Endothelial cell of umbilical vein (primary cell): ENCODE measurements around the gene CCNL2. TPM values are rescaled to one million over a fixed set of nuclear protein-coding genes. Genes with fewer than 3 reads are reported as not detected.

Source experiments
- BruUV-seq: library from RNA; stranded (reverse); fragments of 400-500 nt; replicated peaks from 2 replicates; lab custom pipeline; 2021; lab: Mats Ljungman, UMichigan
- CTCF ChIA-PET: fragments of 300-600, 350-600 bp; sonication (Branson Sonifier 250); formaldehyde crosslinking; loops from one replicate; lab custom pipeline; 2021; ENCODE audit warnings: antibody characterized with exemption, inconsistent platforms; lab: Charles Lee
- POLR2A ChIA-PET: fragments of 300-600, 350-600 bp; sonication (Branson Sonifier 250); formaldehyde crosslinking; loops from one replicate; lab custom pipeline; 2021; ENCODE audit warnings: antibody characterized with exemption, inconsistent platforms; lab: Charles Lee
- DNase-seq: peaks from one replicate; pipeline ENCODE4 v3.0.0-alpha.2; 2011; ENCODE audit warnings: low read depth, low spot score
- FAIRE-seq: peaks from 2 replicates; lab custom pipeline; 2011; peaks lifted over from hg19 to GRCh38; lab: Jason Lieb, UNC
- H2AFZ ChIP-seq: 2 replicates; pipeline ENCODE4 v1.6.0; 2012; ENCODE audit warnings: low read depth, low read length, control low read depth, inconsistent platforms
- H3K27ac ChIP-seq: 2 replicates; pipeline ENCODE4 v1.5.1; 2011; ENCODE audit warnings: low read depth, mild to moderate bottlenecking, control low read depth, low read length, moderate library complexity; ENCODE audit not compliant: insufficient read depth
- H3K27me3 ChIP-seq, 2 experiments: 2 replicates each; pipeline versions ENCODE4 v1.6.0 to v1.6.1; 2011; ENCODE audit warnings: low read length in 2 of 2, mixed read lengths in 1 of 2; ENCODE audit not compliant: control insufficient read depth in 2 of 2, insufficient read depth in 2 of 2
- H3K36me3 ChIP-seq, 2 experiments: 2 replicates in 1 of 2; 3 replicates in 1 of 2; pipeline ENCODE4 v1.5.1; 2011; ENCODE audit warnings: low read length in 2 of 2, mild to moderate bottlenecking in 1 of 2, moderate library complexity in 1 of 2; ENCODE audit not compliant: control insufficient read depth in 2 of 2, insufficient read depth in 2 of 2; ENCODE audit errors: extremely low read depth in 1 of 2
- H3K4me1 ChIP-seq: 3 replicates; pipeline ENCODE4 v1.5.1; 2011; ENCODE audit warnings: mild to moderate bottlenecking, low read length; ENCODE audit not compliant: control insufficient read depth, insufficient read depth; ENCODE audit errors: extremely low read depth
- H3K4me2 ChIP-seq: 2 replicates; pipeline ENCODE4 v1.6.1; 2011; ENCODE audit warnings: low read length, control low read depth, mixed read lengths; ENCODE audit not compliant: insufficient read depth
- H3K4me3 ChIP-seq, 3 experiments: fragments of 200-600 bp in 1 of 3; sonication (generic), shearing (Covaris generic) in 1 of 3; replicated peaks in 1 of 3; 2 replicates each; pipeline ENCODE4 v1.5.1; 2011 to 2016; ENCODE audit warnings: control low read depth in 3 of 3, low read length in 3 of 3, mild to moderate bottlenecking in 2 of 3, inconsistent platforms in 1 of 3, low read depth in 1 of 3, moderate library complexity in 1 of 3; ENCODE audit not compliant: insufficient read depth in 1 of 3
- H3K79me2 ChIP-seq: 2 replicates; pipeline ENCODE4 v1.6.0; 2012; ENCODE audit warnings: low read length, inconsistent platforms; ENCODE audit not compliant: control insufficient read depth, insufficient read depth
- H3K9ac ChIP-seq: replicated peaks from 2 replicates; pipeline ENCODE3; 2011; ENCODE audit warnings: low read length, control low read depth; ENCODE audit not compliant: insufficient read depth; ENCODE audit errors: extremely low read depth
- H3K9me1 ChIP-seq: replicated peaks from 3 replicates; pipeline ENCODE4 v1.6.0; 2011; ENCODE audit warnings: mild to moderate bottlenecking, low read length; ENCODE audit not compliant: control insufficient read depth, insufficient read depth; ENCODE audit errors: extremely low read depth
- H3K9me3 ChIP-seq: replicated peaks from 2 replicates; pipeline ENCODE4 v1.5.1; 2012; ENCODE audit warnings: low read length, inconsistent platforms; ENCODE audit not compliant: control insufficient read depth, insufficient read depth
- H4K20me1 ChIP-seq: replicated peaks from 2 replicates; pipeline ENCODE3; 2011; ENCODE audit warnings: mild to moderate bottlenecking, low read length; ENCODE audit not compliant: control insufficient read depth, insufficient read depth; ENCODE audit errors: extremely low read depth
- EZH2 ChIP-seq: IDR thresholded peaks from 2 replicates; pipeline ENCODE4 v1.6.1; 2012; ENCODE audit warnings: borderline replicate concordance, low read depth, mild to moderate bottlenecking, moderate library complexity, low read length, inconsistent platforms; ENCODE audit not compliant: severe bottlenecking
- FOS ChIP-seq: IDR thresholded peaks from 2 replicates; pipeline ENCODE4 v1.6.1; 2011; ENCODE audit warnings: mild to moderate bottlenecking, low read length, moderate library complexity, borderline replicate concordance; ENCODE audit not compliant: insufficient read depth
- GATA2 ChIP-seq: IDR thresholded peaks from 2 replicates; pipeline ENCODE4 v1.7.0; 2011; ENCODE audit warnings: low read depth, mild to moderate bottlenecking, moderate library complexity, mixed read lengths, low read length; ENCODE audit not compliant: insufficient read length, insufficient read depth
- JUN ChIP-seq: IDR thresholded peaks from 2 replicates; pipeline ENCODE4 v1.6.1; 2011; ENCODE audit warnings: borderline replicate concordance, low read depth; ENCODE audit not compliant: insufficient read length, insufficient read depth
- MYC ChIP-seq: IDR thresholded peaks from one replicate; pipeline ENCODE4 v1.6.1; 2011; ENCODE audit warnings: mild to moderate bottlenecking, low read depth, low read length
- POLR2A ChIP-seq: IDR thresholded peaks from 2 replicates; pipeline ENCODE4 v1.6.1; 2012; ENCODE audit warnings: low read depth, mild to moderate bottlenecking, control low read depth, low read length
- POLR2AphosphoS5 ChIP-seq: IDR thresholded peaks from 2 replicates; pipeline ENCODE4 v1.6.1; 2012; ENCODE audit warnings: low read depth, mild to moderate bottlenecking, control low read depth, low read length, moderate library complexity; ENCODE audit not compliant: insufficient read depth
- dilution Hi-C: fragments of 300-500 bp; cut with MboI; formaldehyde crosslinking; loops from one replicate; pipeline ENCODE4 v1.15.0; 2019; ENCODE audit warnings: low sequenced_read_pairs; ENCODE audit not compliant: extremely low pct_ligation_motif_present
- intact Hi-C: fragments of 100-400 bp; cut with micrococcal nuclease; formaldehyde crosslinking; loops from one replicate; pipeline ENCODE4 v1.10.0; 2022
- polyA plus RNA-seq, 4 experiments: library from polyadenylated mRNA; depleted of rRNA in 3 of 4; stranded (reverse) in 3 of 4; unstranded in 1 of 4; fragments of >200 nt; gene quantifications; 2 replicates each; pipeline versions ENCODE4 v1.2.1 to v1.2.3, GENCODE V29; 2011 to 2012; ENCODE audit warnings: missing spikeins in 1 of 4
- total RNA-seq: library from RNA; stranded (reverse); gene quantifications from 2 replicates; pipeline ENCODE4 v1.2.3, GENCODE V29; 2021
- TF ChIP-seq, protein P1 (sequence below): IDR thresholded peaks from 2 replicates; pipeline ENCODE4 v1.6.1; 2011; ENCODE audit not compliant: insufficient read depth, insufficient read length
- TF ChIP-seq, protein P2 (sequence below), 2 donors: IDR thresholded peaks; 1 replicate in 1 of 2; 2 replicates in 1 of 2; pipeline ENCODE4 v1.5.1; 2011; ENCODE audit warnings: low read length in 2 of 2, mild to moderate bottlenecking in 2 of 2, moderate library complexity in 2 of 2, control low read depth in 1 of 2, inconsistent platforms in 1 of 2, low read depth in 1 of 2; ENCODE audit not compliant: insufficient read depth in 1 of 2; ENCODE audit errors: extremely low read depth in 1 of 2

The CCNL2 gene
- total and polyA plus RNA-seq, 2 donors (not counting 3 experiments of a cell fraction or from before 2014, with no cell fraction given) = 188 to 209 TPM

DNA sequence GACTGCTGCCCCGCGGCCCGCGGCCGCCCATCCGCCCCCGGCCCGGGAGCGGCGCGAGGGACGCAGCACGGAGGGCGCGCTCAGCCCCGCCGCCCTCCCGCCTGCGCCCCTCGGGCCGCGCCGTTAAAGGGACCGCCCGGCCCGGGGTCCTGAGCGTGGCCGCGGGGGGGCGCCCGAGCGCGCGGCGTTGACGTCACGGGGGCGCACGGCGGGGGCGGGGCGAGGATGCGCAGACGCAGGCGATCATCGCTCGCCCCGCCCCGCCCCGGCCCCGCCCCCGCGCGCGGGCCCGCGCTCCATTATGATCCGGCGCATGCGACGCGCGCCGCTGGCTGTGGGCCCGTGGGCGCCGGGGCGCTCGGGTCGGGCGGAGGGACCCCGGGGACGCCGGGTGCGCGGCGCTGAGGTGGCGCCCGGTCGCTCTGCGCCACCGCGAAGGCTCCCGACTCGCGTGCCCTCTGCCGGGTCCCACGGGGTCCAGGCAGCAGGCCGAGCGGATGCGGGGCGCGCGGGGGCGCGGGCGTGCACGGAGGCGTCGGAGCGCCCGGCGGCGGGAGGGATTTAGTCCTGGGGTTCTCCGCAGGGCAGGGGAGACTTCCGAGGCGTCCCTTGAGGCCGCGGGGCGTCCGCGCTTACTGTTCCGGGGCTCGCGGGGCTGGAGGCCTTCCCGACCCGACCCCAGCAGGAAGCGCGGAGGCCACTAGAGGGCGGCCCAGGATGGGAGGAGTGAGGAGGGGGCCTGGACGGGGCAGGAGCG lies 49.7 kb downstream of the CCNL2 start, which contains the start of gene DVL1:
Gene DVL1, minus strand, starts transcription at position 163 of the 757 bp plus-strand sequence. CDS start 353 bp downstream, outside the sequence.
- BruUV-seq = no TSS peak
- dilution Hi-C loops = no loop called here
- Histone ChIP-seq H3K9me1 (no peaks in the 10 kb centered on the region), H3K9me3 (no peaks in the 10 kb centered on the region), H3K4me3 (peak within 1 kb of the TSS; percentile 61 to 86 (median 79)), H2AFZ (peak within 1 kb of the TSS; percentile 96), H3K27ac (peak within 1 kb of the TSS; percentile 53), H3K4me1 (peaks cover 10% of the 10 kb centered on the region), H3K9ac (peak within 1 kb of the TSS; percentile 85), H3K4me2 (peak within 1 kb of the TSS; percentile 78), H3K79me2 (peaks cover 33% of the 10 kb centered on the region), H3K27me3 (peaks cover 7 to 16% of the 10 kb centered on the region in 2 experiments), H3K36me3 (no peaks in the 10 kb centered on the region), H4K20me1 (no peaks in the 10 kb centered on the region)
- DNase-seq (peak; percentile 35), FAIRE-seq (no peak)
- TF ChIP-seq JUN (no peak), FOS (no peak), POLR2A (peak; percentile 67), EZH2 (no peak), MYC (no peak), POLR2AphosphoS5 (no peak), GATA2 (no peak)
- TF ChIP-seq, protein P1, sequence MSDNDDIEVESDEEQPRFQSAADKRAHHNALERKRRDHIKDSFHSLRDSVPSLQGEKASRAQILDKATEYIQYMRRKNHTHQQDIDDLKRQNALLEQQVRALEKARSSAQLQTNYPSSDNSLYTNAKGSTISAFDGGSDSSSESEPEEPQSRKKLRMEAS = no peak
- TF ChIP-seq, protein P2, sequence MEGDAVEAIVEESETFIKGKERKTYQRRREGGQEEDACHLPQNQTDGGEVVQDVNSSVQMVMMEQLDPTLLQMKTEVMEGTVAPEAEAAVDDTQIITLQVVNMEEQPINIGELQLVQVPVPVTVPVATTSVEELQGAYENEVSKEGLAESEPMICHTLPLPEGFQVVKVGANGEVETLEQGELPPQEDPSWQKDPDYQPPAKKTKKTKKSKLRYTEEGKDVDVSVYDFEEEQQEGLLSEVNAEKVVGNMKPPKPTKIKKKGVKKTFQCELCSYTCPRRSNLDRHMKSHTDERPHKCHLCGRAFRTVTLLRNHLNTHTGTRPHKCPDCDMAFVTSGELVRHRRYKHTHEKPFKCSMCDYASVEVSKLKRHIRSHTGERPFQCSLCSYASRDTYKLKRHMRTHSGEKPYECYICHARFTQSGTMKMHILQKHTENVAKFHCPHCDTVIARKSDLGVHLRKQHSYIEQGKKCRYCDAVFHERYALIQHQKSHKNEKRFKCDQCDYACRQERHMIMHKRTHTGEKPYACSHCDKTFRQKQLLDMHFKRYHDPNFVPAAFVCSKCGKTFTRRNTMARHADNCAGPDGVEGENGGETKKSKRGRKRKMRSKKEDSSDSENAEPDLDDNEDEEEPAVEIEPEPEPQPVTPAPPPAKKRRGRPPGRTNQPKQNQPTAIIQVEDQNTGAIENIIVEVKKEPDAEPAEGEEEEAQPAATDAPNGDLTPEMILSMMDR (IDR thresholded peaks at IDR 0.05; ENCODE audit: extremely low read depth in 1 of 2, insufficient read depth in 1 of 2, low read depth in 1 of 2, low read length in 2 of 2) = peak; percentile 22 to 53
- intact Hi-C loops = loop anchor here (1.0 kb wide), 2 partner anchors 26 to 40 kb away; partner anchors contain the start of gene AURKAIP1
- POLR2A ChIA-PET = no interaction called here
- CTCF ChIA-PET = interaction anchor here (1.1 kb wide), 1 partner anchor 22 kb away, joined by 3 read pairs; no protein-coding TSS in a partner anchor
